Measurements from ENCODE around the gene GRK5. TPM values are rescaled to one million over a fixed set of nuclear protein-coding genes. Genes with fewer than 3 reads are reported as not detected.

Gene GRK5
- total RNA-seq, 1 experiment from 2014 or later, result 0.82 TPM

DNA sequence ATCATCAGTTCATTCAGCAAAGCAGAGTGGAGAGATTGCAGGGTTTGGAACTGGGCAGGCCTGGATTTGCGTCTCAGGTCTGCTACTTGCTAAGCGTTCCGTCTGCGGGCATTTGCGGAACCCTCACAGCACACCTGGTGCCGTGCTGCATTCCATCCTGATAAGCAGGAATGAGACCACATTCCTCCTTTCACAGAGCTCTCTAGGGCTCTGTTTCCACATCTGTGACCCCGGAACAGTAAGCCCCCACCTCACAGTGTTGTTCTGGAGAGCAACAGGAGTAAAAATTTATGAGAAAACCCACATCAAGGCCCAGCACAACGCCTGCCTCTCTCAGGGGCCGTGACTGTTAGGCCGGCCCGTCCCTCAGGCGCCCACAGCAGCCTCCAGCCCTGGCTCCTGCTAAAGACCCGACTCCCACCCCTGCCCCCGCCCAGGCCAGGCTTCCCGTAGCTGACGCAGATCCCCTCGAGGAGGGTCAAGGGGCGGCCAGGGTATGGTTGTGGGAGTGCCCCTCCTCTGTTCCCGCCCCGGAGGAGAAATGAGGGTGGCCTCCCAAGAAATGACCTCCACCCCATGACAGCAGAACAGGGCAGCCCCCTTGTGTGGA lies 206.2 kb downstream of the GRK5 start:
- CTCF ChIA-PET, result interaction anchor here (0.6 to 8.6 kb wide), 4 partner anchors 20 to 1198 kb away, joined by 3 to 116 read pairs (median 16); partner anchors contain the start of gene GRK5
- Mint-ChIP-seq H3K27ac (ENCODE audit: low read depth, unreplicated experiment) (no peak overlapping the region), H3K27me3 (ENCODE audit: insufficient read depth, unreplicated experiment) (no peaks in the 10 kb centered on the region), H3K4me3 (ENCODE audit: unreplicated experiment) (no peak overlapping the region), H3K4me1 (ENCODE audit: insufficient read depth, unreplicated experiment) (no peaks in the 10 kb centered on the region), H3K9me3 (ENCODE audit: unreplicated experiment) (no peaks in the 10 kb centered on the region), H3K36me3 (ENCODE audit: insufficient read depth, unreplicated experiment) (peaks cover 8% of the 10 kb centered on the region)
- no peak for DNase-seq (ENCODE audit: unreplicated experiment)
- POLR2A ChIA-PET, result no interaction called here
- intact Hi-C loops (cut with micrococcal nuclease), result no loop called here
- BruUV-seq (replicated peaks), result no TSS peak
- TF ChIP-seq, protein P1, sequence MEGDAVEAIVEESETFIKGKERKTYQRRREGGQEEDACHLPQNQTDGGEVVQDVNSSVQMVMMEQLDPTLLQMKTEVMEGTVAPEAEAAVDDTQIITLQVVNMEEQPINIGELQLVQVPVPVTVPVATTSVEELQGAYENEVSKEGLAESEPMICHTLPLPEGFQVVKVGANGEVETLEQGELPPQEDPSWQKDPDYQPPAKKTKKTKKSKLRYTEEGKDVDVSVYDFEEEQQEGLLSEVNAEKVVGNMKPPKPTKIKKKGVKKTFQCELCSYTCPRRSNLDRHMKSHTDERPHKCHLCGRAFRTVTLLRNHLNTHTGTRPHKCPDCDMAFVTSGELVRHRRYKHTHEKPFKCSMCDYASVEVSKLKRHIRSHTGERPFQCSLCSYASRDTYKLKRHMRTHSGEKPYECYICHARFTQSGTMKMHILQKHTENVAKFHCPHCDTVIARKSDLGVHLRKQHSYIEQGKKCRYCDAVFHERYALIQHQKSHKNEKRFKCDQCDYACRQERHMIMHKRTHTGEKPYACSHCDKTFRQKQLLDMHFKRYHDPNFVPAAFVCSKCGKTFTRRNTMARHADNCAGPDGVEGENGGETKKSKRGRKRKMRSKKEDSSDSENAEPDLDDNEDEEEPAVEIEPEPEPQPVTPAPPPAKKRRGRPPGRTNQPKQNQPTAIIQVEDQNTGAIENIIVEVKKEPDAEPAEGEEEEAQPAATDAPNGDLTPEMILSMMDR (IDR thresholded peaks at IDR 0.05; ENCODE audit: unreplicated experiment), result no peak

- Mint-ChIP-seq H3K4me1 (ENCODE audit: insufficient read depth, unreplicated experiment) (no peaks in the 10 kb centered on the region), H3K4me3 (ENCODE audit: unreplicated experiment) (no peak overlapping the region), H3K27me3 (ENCODE audit: insufficient read depth, unreplicated experiment) (no peaks in the 10 kb centered on the region), H3K9me3 (ENCODE audit: unreplicated experiment) (no peaks in the 10 kb centered on the region), H3K27ac (ENCODE audit: low read depth, unreplicated experiment) (no peak overlapping the region), H3K36me3 (ENCODE audit: insufficient read depth, unreplicated experiment) (peaks cover 8% of the 10 kb centered on the region)
- TF ChIP-seq, protein P1 (IDR thresholded peaks at IDR 0.05; ENCODE audit: unreplicated experiment), result no peak
- no peak for DNase-seq (ENCODE audit: unreplicated experiment)
- POLR2A ChIA-PET, result no interaction called here
- no TSS peak for BruUV-seq (replicated peaks)
- intact Hi-C loops (cut with micrococcal nuclease), result no loop called here
- CTCF ChIA-PET, result interaction anchor here (0.6 to 8.6 kb wide), 4 partner anchors 204 to 1198 kb away, joined by 3 to 116 read pairs (median 16); partner anchors contain the start of gene GRK5
Observed at GRCh38 chr10:119414081-119414611, 206.8 kb downstream of the GRK5 start.

DNA sequence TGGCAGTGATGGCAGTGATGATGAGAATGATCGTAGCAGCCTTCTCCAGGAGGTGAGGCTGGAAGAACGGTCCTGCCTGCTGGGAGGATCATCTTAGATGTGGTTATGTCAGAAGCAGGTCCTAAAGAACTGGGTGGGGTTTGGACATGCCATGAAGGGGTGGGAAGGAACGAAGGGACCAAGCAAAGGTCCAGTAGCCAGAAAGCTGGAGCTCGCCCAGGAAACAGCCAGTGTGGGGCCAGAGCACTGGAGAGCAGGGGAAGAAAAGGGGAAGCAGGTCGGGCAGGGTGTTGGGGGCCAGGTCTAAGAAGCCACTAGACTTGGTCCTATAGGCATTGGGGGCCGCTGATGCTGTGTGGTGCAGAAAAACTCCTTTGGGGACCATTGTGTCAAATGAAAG lies 207.8 kb downstream of the GRK5 start:
- no TSS peak for BruUV-seq (replicated peaks)
- ChIA-PET CTCF (interaction anchor here (0.6 to 8.6 kb wide), 7 partner anchors 13 to 213 kb away, joined by 3 to 116 read pairs (median 3); partner anchors contain the start of gene GRK5), POLR2A (interaction anchor here (0.7 to 2.0 kb wide), 2 partner anchors 208 to 315 kb away, joined by 4 to 7 read pairs; partner anchors contain the start of gene GRK5)
- intact Hi-C loops (cut with micrococcal nuclease), result no loop called here
- TF ChIP-seq, protein P1 (IDR thresholded peaks at IDR 0.05; ENCODE audit: unreplicated experiment), result no peak
- Mint-ChIP-seq H3K4me3 (ENCODE audit: unreplicated experiment) (no peak overlapping the region), H3K36me3 (ENCODE audit: insufficient read depth, unreplicated experiment) (peaks cover 8% of the 10 kb centered on the region), H3K4me1 (ENCODE audit: insufficient read depth, unreplicated experiment) (no peaks in the 10 kb centered on the region), H3K9me3 (ENCODE audit: unreplicated experiment) (no peaks in the 10 kb centered on the region), H3K27me3 (ENCODE audit: insufficient read depth, unreplicated experiment) (no peaks in the 10 kb centered on the region), H3K27ac (ENCODE audit: low read depth, unreplicated experiment) (no peak overlapping the region)
- DNase-seq (ENCODE audit: unreplicated experiment), result no peak
